K562 (cell line): ENCODE measurements around the gene DDX50. TPM values are rescaled to one million over a fixed set of nuclear protein-coding genes. Genes with fewer than 3 reads are reported as not detected.
A peak's percentile ranks its signal among the peaks of the same experiment; 100 is the strongest.

ENCODE experiments used
- BHLHE40 ChIP-seq: IDR thresholded peaks from 2 replicates; pipeline ENCODE4 v1.6.1; 2011; ENCODE audit warnings: low read length, improper control_type of control experiment
- CHD1 ChIP-seq: fragments of 200-600 bp; sonication (generic); IDR thresholded peaks from one replicate; pipeline ENCODE4 v1.6.1; 2012; ENCODE audit warnings: mild to moderate bottlenecking, moderate library complexity, low read length, inconsistent platforms
- CREB1 ChIP-seq, 2 experiments: sonication (generic) in 1 of 2; formaldehyde crosslinking in 1 of 2; IDR thresholded peaks; 2 replicates each; pipeline versions ENCODE4 v1.6.1 to v1.8.0; 2012 to 2022; ENCODE audit warnings: inconsistent platforms in 1 of 2, mild to moderate bottlenecking in 1 of 2, missing genetic modification reagents in 1 of 2, moderate library complexity in 1 of 2
- E2F3 ChIP-seq: fragments of 250-450 bp; sonication (Bioruptor Pico); IDR thresholded peaks from 2 replicates; pipeline ENCODE4 v1.4.0; 2020; ENCODE audit warnings: mild to moderate bottlenecking
- EP400 ChIP-seq: fragments of 450-650 bp; IDR thresholded peaks from 2 replicates; pipeline ENCODE4 v1.6.1; 2017; ENCODE audit warnings: antibody characterized with exemption, mild to moderate bottlenecking, moderate library complexity
- EZH2 ChIP-seq: IDR thresholded peaks from 2 replicates; pipeline ENCODE4 v1.6.1; 2012; ENCODE audit warnings: low read depth, mild to moderate bottlenecking, inconsistent platforms, low read length, borderline replicate concordance
- GATAD2B ChIP-seq: fragments of 450-650 bp; IDR thresholded peaks from 2 replicates; pipeline ENCODE4 v1.6.1; 2017; ENCODE audit warnings: mild to moderate bottlenecking, borderline replicate concordance
- HDAC8 ChIP-seq: fragments of 450-650 bp; IDR thresholded peaks from 2 replicates; pipeline ENCODE4 v1.6.1; 2016; ENCODE audit warnings: mild to moderate bottlenecking, missing genetic modification characterization, moderate library complexity, missing compliant biosample characterization
- KAT7 ChIP-seq: sonication (generic); formaldehyde crosslinking; IDR thresholded peaks from 2 replicates; pipeline ENCODE4 v1.8.0; 2022; ENCODE audit warnings: missing genetic modification reagents, mild to moderate bottlenecking, borderline replicate concordance
- LCOR ChIP-seq: sonication (generic); formaldehyde crosslinking; IDR thresholded peaks from 2 replicates; pipeline ENCODE4 v1.8.0; 2022; ENCODE audit warnings: mild to moderate bottlenecking, missing genetic modification reagents
- MEIS2 ChIP-seq: fragments of 450-650 bp; IDR thresholded peaks from 2 replicates; pipeline ENCODE4 v1.6.1; 2014; ENCODE audit warnings: mild to moderate bottlenecking; ENCODE audit not compliant: partially characterized antibody
- NCOA1 ChIP-seq: fragments of 450-650 bp; IDR thresholded peaks from 2 replicates; pipeline ENCODE4 v1.6.1; 2016; ENCODE audit warnings: low read depth
- RBM15 ChIP-seq: fragments of 200-400 bp; formaldehyde crosslinking; IDR thresholded peaks from 2 replicates; pipeline ENCODE4 v1.6.1; 2018; ENCODE audit warnings: mild to moderate bottlenecking, low read length, moderate library complexity; ENCODE audit not compliant: insufficient read depth
- RBM34 ChIP-seq: fragments of 200-400 bp; formaldehyde crosslinking; IDR thresholded peaks from 2 replicates; pipeline ENCODE4 v1.6.1; 2018; ENCODE audit warnings: low read length, borderline replicate concordance; ENCODE audit not compliant: insufficient read depth
- TCF3 ChIP-seq: sonication (generic); formaldehyde crosslinking; IDR thresholded peaks from 2 replicates; pipeline ENCODE4 v1.4.0; 2020; ENCODE audit warnings: mild to moderate bottlenecking, missing genetic modification reagents
- TEAD2 ChIP-seq: fragments of 450-650 bp; IDR thresholded peaks from 2 replicates; pipeline ENCODE4 v1.6.1; 2016; ENCODE audit warnings: missing genetic modification characterization, control low read depth, missing compliant biosample characterization
- TSC22D4 ChIP-seq: fragments of 450-650 bp; IDR thresholded peaks from 2 replicates; pipeline ENCODE4 v1.6.1; 2016; ENCODE audit warnings: missing genetic modification characterization, missing biosample characterization, control low read depth
- WHSC1 ChIP-seq: IDR thresholded peaks from one replicate; pipeline ENCODE4 v1.6.1; 2012; ENCODE audit warnings: low read length, control low read depth, inconsistent platforms
- ZBTB7A ChIP-seq: IDR thresholded peaks from 2 replicates; pipeline ENCODE4 v1.6.1; 2011; ENCODE audit warnings: low read depth, mild to moderate bottlenecking, low read length, moderate library complexity, borderline replicate concordance; ENCODE audit not compliant: control insufficient read depth
- ZFX ChIP-seq: sonication (generic); formaldehyde crosslinking; IDR thresholded peaks from 2 replicates; pipeline ENCODE4 v1.8.0; 2022; ENCODE audit warnings: mild to moderate bottlenecking, missing genetic modification reagents, moderate library complexity
- ZNF217 ChIP-seq: sonication (generic); formaldehyde crosslinking; IDR thresholded peaks from 2 replicates; pipeline ENCODE4 v1.8.0; 2022; ENCODE audit warnings: mild to moderate bottlenecking, missing genetic modification reagents
- ZNF324 ChIP-seq: fragments of 250-450 bp; sonication (Bioruptor Pico); IDR thresholded peaks from 2 replicates; pipeline ENCODE4 v1.4.0; 2020; ENCODE audit warnings: mild to moderate bottlenecking
- ZNF75A ChIP-seq: fragments of 450-650 bp; formaldehyde crosslinking; IDR thresholded peaks from 2 replicates; pipeline ENCODE4 v1.4.0; 2020; ENCODE audit warnings: mild to moderate bottlenecking
- polyA plus RNA-seq, 8 experiments: library from polyadenylated mRNA; depleted of rRNA in 4 of 8; stranded (reverse) in 5 of 8; unstranded in 3 of 8; fragments of >200 nt; fragmentation: Nextera tagmentation in 2 of 8; fragmentation: Illumina TruSeq in 1 of 8; extraction: Ambion mirVana in 2 of 8; extraction: Trizol in 1 of 8; gene quantifications; 2 replicates each; pipeline versions ENCODE4 v1.2.1 to v1.2.3, GENCODE V29; 2011 to 2014; ENCODE audit warnings: inconsistent platforms in 1 of 8, missing spikeins in 1 of 8
- total RNA-seq, 7 experiments: library from RNA; depleted of rRNA in 6 of 7; stranded (reverse); fragments of >200 nt in 6 of 7; fragmentation: Illumina TruSeq in 2 of 7; extraction: Trizol in 2 of 7; gene quantifications; 2 replicates each; pipeline versions ENCODE4 v1.2.1 to v1.2.3, GENCODE V29; 2011 to 2021; ENCODE audit warnings: low replicate concordance in 1 of 7
- TF ChIP-seq, protein P1 (sequence below): fragments of 250-450 bp; sonication (Bioruptor Pico); IDR thresholded peaks from 2 replicates; pipeline ENCODE4 v1.6.1; 2021; ENCODE audit warnings: mild to moderate bottlenecking
- TF ChIP-seq, protein P2 (sequence below): IDR thresholded peaks from 3 replicates; pipeline ENCODE4 v1.6.1; 2011; ENCODE audit warnings: borderline replicate concordance, mild to moderate bottlenecking; ENCODE audit not compliant: insufficient read length, insufficient read depth
- TF ChIP-seq, protein P3 (sequence below), 2 experiments: fragments of 200-800 bp in 1 of 2; sonication (Bioruptor generic) in 1 of 2; sonication (generic) in 1 of 2; formaldehyde crosslinking in 1 of 2; IDR thresholded peaks in 1 of 2; conservative IDR thresholded peaks in 1 of 2; 2 replicates each; pipeline versions ENCODE4 v1.5.0 to v1.6.1; 2016 to 2020; ENCODE audit warnings: missing compliant biosample characterization in 1 of 2, missing genetic modification characterization in 1 of 2, missing genetic modification reagents in 1 of 2

Gene DDX50
- total and polyA plus RNA-seq, 9 of the 15 experiments (the other 6 are each of a cell fraction or from before 2014, with no cell fraction given), result 36.7 to 86.8 (median 57.4) TPM

DNA sequence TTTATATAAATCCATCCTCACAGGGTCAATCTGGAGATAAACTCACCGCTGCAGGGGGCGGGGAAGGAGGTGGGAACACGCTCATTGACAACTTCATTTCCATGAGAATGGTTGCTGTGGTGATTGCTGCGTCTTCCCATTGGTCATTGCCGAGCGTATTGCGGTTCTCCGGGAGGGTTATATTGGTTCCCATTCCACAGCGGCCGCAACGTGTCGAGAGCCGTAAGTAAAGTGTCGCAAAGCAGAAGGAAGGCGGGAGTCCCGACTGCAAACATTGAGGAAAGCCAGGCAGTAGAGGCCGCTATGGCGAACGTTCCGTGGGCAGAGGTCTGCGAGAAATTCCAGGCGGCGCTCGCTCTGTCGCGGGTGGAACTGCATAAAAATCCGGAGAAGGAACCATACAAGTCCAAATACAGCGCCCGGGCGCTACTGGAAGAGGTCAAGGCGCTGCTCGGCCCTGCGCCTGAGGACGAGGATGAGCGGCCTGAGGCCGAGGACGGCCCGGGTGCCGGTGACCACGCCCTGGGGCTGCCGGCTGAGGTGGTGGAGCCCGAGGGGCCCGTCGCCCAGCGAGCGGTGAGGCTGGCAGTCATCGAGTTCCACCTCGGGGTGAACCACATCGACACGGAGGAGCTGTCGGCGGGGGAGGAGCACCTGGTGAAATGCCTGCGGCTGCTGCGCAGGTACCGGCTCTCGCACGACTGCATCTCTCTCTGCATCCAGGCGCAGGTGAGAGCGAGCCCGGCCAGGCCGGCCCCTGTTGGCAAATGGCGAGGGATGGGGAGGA is 87.6 kb downstream of the DDX50 start, which contains the start of gene KIFBP (continued):
- TF ChIP-seq ZBTB7A (peak; percentile 19; the same call in 1 of the 2 replicates), TSC22D4 (tag) (no peak), LCOR (CRISPR knock-in tag) (peak; percentile 82), CHD1 (peak; percentile 58), ZNF75A (CRISPR knock-in tag) (0 out of 2 replicates have a peak, but pooled peaks have one; percentile 43), ZNF217 (no peak), GATAD2B (0 out of 2 replicates have a peak, but pooled peaks have one; percentile 13), EP400 (peak; percentile 91), EZH2 (no peak), ZNF324 (CRISPR knock-in tag) (0 out of 2 replicates have a peak, but pooled peaks have one; percentile 7), KAT7 (CRISPR knock-in tag) (peak; percentile 81; the same call in 1 of the 2 replicates), WHSC1 (peak; percentile 42), CREB1 (IDR thresholded peaks at IDR 0.05) (peak; percentile 76), CREB1 (CRISPR knock-in tag; IDR thresholded peaks at IDR 0.05) (peak; percentile 73), BHLHE40 (peak; percentile 42), TCF3 (no peak), NCOA1 (no peak; the same call in 1 of the 2 replicates), HDAC8 (no peak; the same call in 1 of the 2 replicates), ZFX (CRISPR knock-in tag) (peak; percentile 99), RBM15 (no peak), TEAD2 (tag) (0 out of 2 replicates have a peak, but pooled peaks have one; percentile 52), E2F3 (0 out of 2 replicates have a peak, but pooled peaks have one; percentile 57), MEIS2 (peak; percentile 81), RBM34 (no peak)
- TF ChIP-seq, protein P1, sequence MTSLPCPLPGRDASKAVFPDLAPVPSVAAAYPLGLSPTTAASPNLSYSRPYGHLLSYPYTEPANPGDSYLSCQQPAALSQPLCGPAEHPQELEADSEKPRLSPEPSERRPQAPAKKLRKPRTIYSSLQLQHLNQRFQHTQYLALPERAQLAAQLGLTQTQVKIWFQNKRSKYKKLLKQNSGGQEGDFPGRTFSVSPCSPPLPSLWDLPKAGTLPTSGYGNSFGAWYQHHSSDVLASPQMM (CRISPR knock-in tag), result no peak
- TF ChIP-seq, protein P2, sequence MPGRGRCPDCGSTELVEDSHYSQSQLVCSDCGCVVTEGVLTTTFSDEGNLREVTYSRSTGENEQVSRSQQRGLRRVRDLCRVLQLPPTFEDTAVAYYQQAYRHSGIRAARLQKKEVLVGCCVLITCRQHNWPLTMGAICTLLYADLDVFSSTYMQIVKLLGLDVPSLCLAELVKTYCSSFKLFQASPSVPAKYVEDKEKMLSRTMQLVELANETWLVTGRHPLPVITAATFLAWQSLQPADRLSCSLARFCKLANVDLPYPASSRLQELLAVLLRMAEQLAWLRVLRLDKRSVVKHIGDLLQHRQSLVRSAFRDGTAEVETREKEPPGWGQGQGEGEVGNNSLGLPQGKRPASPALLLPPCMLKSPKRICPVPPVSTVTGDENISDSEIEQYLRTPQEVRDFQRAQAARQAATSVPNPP, result no peak
- TF ChIP-seq, protein P3, sequence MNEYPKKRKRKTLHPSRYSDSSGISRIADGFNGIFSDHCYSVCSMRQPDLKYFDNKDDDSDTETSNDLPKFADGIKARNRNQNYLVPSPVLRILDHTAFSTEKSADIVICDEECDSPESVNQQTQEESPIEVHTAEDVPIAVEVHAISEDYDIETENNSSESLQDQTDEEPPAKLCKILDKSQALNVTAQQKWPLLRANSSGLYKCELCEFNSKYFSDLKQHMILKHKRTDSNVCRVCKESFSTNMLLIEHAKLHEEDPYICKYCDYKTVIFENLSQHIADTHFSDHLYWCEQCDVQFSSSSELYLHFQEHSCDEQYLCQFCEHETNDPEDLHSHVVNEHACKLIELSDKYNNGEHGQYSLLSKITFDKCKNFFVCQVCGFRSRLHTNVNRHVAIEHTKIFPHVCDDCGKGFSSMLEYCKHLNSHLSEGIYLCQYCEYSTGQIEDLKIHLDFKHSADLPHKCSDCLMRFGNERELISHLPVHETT (CRISPR knock-in tag; conservative IDR thresholded peaks at IDR 0.05 in 1 of 2, IDR thresholded peaks at IDR 0.05 in 1 of 2), result peak in 1 of 2 experiments; percentile 39; a peak in 1 of 4 replicates
